DMS53 treated with DMSO at 0.1 percent for 48 hours (cell line): ENCODE results near the gene HOXA13.

Source experiments
- DNase-seq: peaks from one replicate; lab custom pipeline; 2025; ENCODE audit not compliant: unreplicated experiment; lab: John Stamatoyannopoulos, UW

The HOXA13 gene

GRCh38 chr7:27148756-27149641 is 50.9 kb downstream of the HOXA13 start:
- DNase-seq: no peak

- no peak for DNase-seq
These were observed 51.7 kb downstream of the HOXA13 start for GRCh38 chr7:27148031-27148755.

- DNase-seq: peak; percentile 39
These were observed 52.5 kb downstream of the HOXA13 start, which contains the start of gene HOXA6 for GRCh38 chr7:27147199-27148030. Gene HOXA6 (minus strand): TSS chr7:27147774. CDS start chr7:27147749, 25 bp downstream.

- DNase-seq: no peak
These were observed 53.2 kb downstream of the HOXA13 start for GRCh38 chr7:27146491-27147198.

- DNase-seq: no peak
These were observed 53.9 kb downstream of the HOXA13 start for GRCh38 chr7:27145914-27146412.

GRCh38 chr7:27145165-27145913 is 54.6 kb downstream of the HOXA13 start:
- no peak for DNase-seq

GRCh38 chr7:27144781-27145164 is 55.1 kb downstream of the HOXA13 start:
- DNase-seq: peak; percentile 37
